ENCODE measurements around the gene TEAD1.

The TEAD1 gene

GRCh38 chr11:12927886-12928285 is 253.7 kb downstream of the TEAD1 start:
- Histone ChIP-seq H3K9ac (ENCODE audit: low read length) (no peak overlapping the region), H3F3A (ENCODE audit: insufficient read depth, low read length) (no peaks in the 10 kb centered on the region), H3K9me2 (replicated peaks; ENCODE audit: insufficient read depth, low read length) (no peaks in the 10 kb centered on the region), H3K27ac (ENCODE audit: low read length) (no peak overlapping the region), H4K20me1 (ENCODE audit: insufficient read depth, low read length) (no peaks in the 10 kb centered on the region), H2AFZ (ENCODE audit: low read length) (no peak overlapping the region), H3K36me3 (replicated peaks; ENCODE audit: insufficient read depth, low read length) (no peaks in the 10 kb centered on the region; the same call in 1 of the 2 replicates), H3K4me3 (ENCODE audit: low read length) (no peak overlapping the region), H3K9me3 (replicated peaks; ENCODE audit: insufficient read depth, low read length) (no peaks in the 10 kb centered on the region), H3K27me3 (replicated peaks; ENCODE audit: insufficient read depth, low read length) (no peaks in the 10 kb centered on the region), H3K4me1 (ENCODE audit: low read length) (no peaks in the 10 kb centered on the region), H3K79me2 (ENCODE audit: low read length) (no peaks in the 10 kb centered on the region), H3K4me2 (ENCODE audit: low read depth, low read length) (no peak overlapping the region)
- no peak for DNase-seq
- no peak for TF ChIP-seq EZH2 (optimal IDR thresholded peaks at IDR 0.05; ENCODE audit: low read depth, low read length)
- no peak for TF ChIP-seq CTCF (IDR thresholded peaks at IDR 0.05; ENCODE audit: low read length)
- no peak for TF ChIP-seq EZH2phosphoT487 (IDR thresholded peaks at IDR 0.05; ENCODE audit: low read length)

GRCh38 chr11:12930850-12931249 is 256.6 kb downstream of the TEAD1 start:
- H3K9me2 ChIP-seq (replicated peaks; ENCODE audit: insufficient read depth, low read length) = no peaks in the 10 kb centered on the region
- no peaks in the 10 kb centered on the region for H3K4me1 ChIP-seq (ENCODE audit: low read length)
- H3K79me2 ChIP-seq (ENCODE audit: low read length) = no peaks in the 10 kb centered on the region
- no peak overlapping the region for H3K27ac ChIP-seq (ENCODE audit: low read length)
- no peaks in the 10 kb centered on the region for H3K9me3 ChIP-seq (replicated peaks; ENCODE audit: insufficient read depth, low read length)
- H3F3A ChIP-seq (ENCODE audit: insufficient read depth, low read length) = no peaks in the 10 kb centered on the region
- H3K9ac ChIP-seq (ENCODE audit: low read length) = no peak overlapping the region
- H3K4me2 ChIP-seq (ENCODE audit: low read depth, low read length) = no peak overlapping the region
- no peaks in the 10 kb centered on the region for H3K27me3 ChIP-seq (replicated peaks; ENCODE audit: insufficient read depth, low read length)
- no peaks in the 10 kb centered on the region for H3K36me3 ChIP-seq (replicated peaks; ENCODE audit: insufficient read depth, low read length)
- DNase-seq = no peak
- H2AFZ ChIP-seq (ENCODE audit: low read length) = no peak overlapping the region
- H3K4me3 ChIP-seq (ENCODE audit: low read length) = no peak overlapping the region
- no peaks in the 10 kb centered on the region for H4K20me1 ChIP-seq (ENCODE audit: insufficient read depth, low read length)
- no peak for TF ChIP-seq EZH2 (optimal IDR thresholded peaks at IDR 0.05; ENCODE audit: low read depth, low read length)
- no peak for TF ChIP-seq EZH2phosphoT487 (IDR thresholded peaks at IDR 0.05; ENCODE audit: low read length)
- no peak for TF ChIP-seq CTCF (IDR thresholded peaks at IDR 0.05; ENCODE audit: low read length)

- no peaks in the 10 kb centered on the region for H3K79me2 ChIP-seq (ENCODE audit: low read length)
- no peak for DNase-seq
- no peaks in the 10 kb centered on the region for H3K36me3 ChIP-seq (replicated peaks; ENCODE audit: insufficient read depth, low read length)
- H3K27ac ChIP-seq (ENCODE audit: low read length) = no peak overlapping the region
- H3K27me3 ChIP-seq (replicated peaks; ENCODE audit: insufficient read depth, low read length) = no peaks in the 10 kb centered on the region
- H2AFZ ChIP-seq (ENCODE audit: low read length) = no peak overlapping the region
- no peak overlapping the region for H3K4me2 ChIP-seq (ENCODE audit: low read depth, low read length)
- no peaks in the 10 kb centered on the region for H4K20me1 ChIP-seq (ENCODE audit: insufficient read depth, low read length)
- H3K4me1 ChIP-seq (ENCODE audit: low read length) = no peaks in the 10 kb centered on the region
- no peaks in the 10 kb centered on the region for H3F3A ChIP-seq (ENCODE audit: insufficient read depth, low read length)
- no peaks in the 10 kb centered on the region for H3K9me2 ChIP-seq (replicated peaks; ENCODE audit: insufficient read depth, low read length)
- TF ChIP-seq EZH2 (optimal IDR thresholded peaks at IDR 0.05; ENCODE audit: low read depth, low read length) = no peak
- no peak for TF ChIP-seq EZH2phosphoT487 (IDR thresholded peaks at IDR 0.05; ENCODE audit: low read length)
- no peak for TF ChIP-seq CTCF (IDR thresholded peaks at IDR 0.05; ENCODE audit: low read length)
- H3K9ac ChIP-seq (ENCODE audit: low read length) = no peak overlapping the region
- no peak overlapping the region for H3K4me3 ChIP-seq (ENCODE audit: low read length)
- H3K9me3 ChIP-seq (replicated peaks; ENCODE audit: insufficient read depth, low read length) = no peaks in the 10 kb centered on the region
Measured at GRCh38 chr11:12932485-12932884, 258.3 kb downstream of the TEAD1 start.
